Thyroid gland (tissue), 4 donors: Measurements from ENCODE around the gene DOCK8.

Source experiments
- CTCF ChIP-seq, 6 experiments: fragments of 200-600 bp in 3 of 6; fragments of 450-650 bp in 3 of 6; sonication (generic) in 3 of 6; IDR thresholded peaks; one replicate each; pipeline ENCODE4 v1.5.1; 2016 to 2019; ENCODE audit warnings: antibody characterized with exemption in 6 of 6, mild to moderate bottlenecking in 2 of 6, inconsistent platforms in 1 of 6, moderate library complexity in 1 of 6
- POLR2A ChIP-seq, 2 donors: fragments of 450-650 bp; IDR thresholded peaks; one replicate each; pipeline ENCODE4 v1.6.1; 2017; ENCODE audit warnings: antibody characterized with exemption in 2 of 2, mild to moderate bottlenecking in 2 of 2, moderate library complexity in 1 of 2

GRCh38 chr9:304519-305185 is 90.0 kb downstream of the DOCK8 start:
- TF ChIP-seq POLR2A (IDR thresholded peaks at IDR 0.05) (no peak), CTCF (IDR thresholded peaks at IDR 0.05) (no peak)
